Measurements from ENCODE around the gene CLDN16.
A peak's percentile ranks its signal among the peaks of the same experiment; 100 is the strongest.

Gene CLDN16

DNA sequence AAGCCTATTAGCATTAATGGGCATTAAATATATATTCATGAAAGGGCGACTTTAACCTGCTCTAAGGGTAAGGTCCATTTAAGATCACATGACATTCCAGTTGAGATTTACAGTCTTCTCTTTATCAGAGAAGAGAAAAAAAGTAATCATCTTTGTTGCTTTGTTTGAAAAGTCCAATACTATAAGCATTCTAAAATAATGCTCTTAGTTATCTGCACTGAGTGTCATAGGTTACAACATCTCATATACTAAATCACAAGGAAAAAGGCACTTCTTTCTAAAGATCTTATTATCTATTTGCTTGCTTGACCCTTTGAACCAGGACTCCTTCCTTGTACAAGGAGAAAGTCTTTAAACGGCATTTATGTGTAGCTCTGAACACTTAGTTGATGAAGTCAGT lies 60.3 kb downstream of the CLDN16 start:
- DNase-seq (ENCODE audit: low read depth, low spot score) = no peak
- no peak overlapping the region for H3K9ac ChIP-seq (ENCODE audit: insufficient read length, low read depth)
- H3K36me3 ChIP-seq (ENCODE audit: insufficient read depth, insufficient read length, low read length) = no peaks in the 10 kb centered on the region
- H3K27me3 ChIP-seq (ENCODE audit: insufficient read depth, insufficient read length) = no peaks in the 10 kb centered on the region
- no peak for TF ChIP-seq SUZ12 (IDR thresholded peaks at IDR 0.05; ENCODE audit: extremely low read depth, insufficient read depth, insufficient read length)
- TF ChIP-seq ZNF274 (IDR thresholded peaks at IDR 0.05; ENCODE audit: low read depth, low read length) = no peak
- TF ChIP-seq YY1 (IDR thresholded peaks at IDR 0.05; ENCODE audit: insufficient read depth, insufficient read length) = no peak
- no peak overlapping the region for H3K4me3 ChIP-seq (ENCODE audit: insufficient read length, low read depth)
- no peaks in the 10 kb centered on the region for H3K4me1 ChIP-seq (ENCODE audit: insufficient read depth, insufficient read length)
- H3K9me3 ChIP-seq (ENCODE audit: insufficient read depth, low read length) = no peaks in the 10 kb centered on the region

DNA sequence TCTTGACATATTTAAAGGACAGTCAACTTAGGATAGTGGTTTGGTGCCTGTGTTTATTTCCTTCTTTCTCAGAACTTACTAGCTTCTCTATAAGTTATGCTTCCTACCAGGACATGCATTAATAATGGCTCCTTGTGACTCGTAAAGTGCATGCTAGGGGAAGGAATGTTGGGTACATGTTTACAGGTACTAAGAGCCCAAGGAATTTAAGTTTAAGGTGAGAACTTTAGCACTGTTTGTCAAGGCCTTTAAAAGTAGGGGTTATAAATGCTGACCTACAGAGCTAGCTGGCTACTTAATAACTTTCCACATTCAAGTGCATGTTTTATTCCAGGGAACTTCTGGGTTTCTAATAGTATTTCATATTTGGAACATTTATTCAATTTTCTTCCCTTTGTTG lies 61.8 kb downstream of the CLDN16 start, which contains the start of gene TMEM207:
TSS of gene TMEM207 (minus strand) at position 101 of the 400 bp plus-strand sequence. CDS start at position 9, 92 bp downstream.
- no peak within 1 kb of the TSS for H3K4me3 ChIP-seq (ENCODE audit: insufficient read length, low read depth)
- no peaks in the 10 kb centered on the region for H3K4me1 ChIP-seq (ENCODE audit: insufficient read depth, insufficient read length)
- H3K9me3 ChIP-seq (ENCODE audit: insufficient read depth, low read length) = no peaks in the 10 kb centered on the region
- no peak for TF ChIP-seq ZNF274 (IDR thresholded peaks at IDR 0.05; ENCODE audit: low read depth, low read length)
- no peak for TF ChIP-seq SUZ12 (IDR thresholded peaks at IDR 0.05; ENCODE audit: extremely low read depth, insufficient read depth, insufficient read length)
- TF ChIP-seq YY1 (IDR thresholded peaks at IDR 0.05; ENCODE audit: insufficient read depth, insufficient read length) = no peak
- H3K27me3 ChIP-seq (ENCODE audit: insufficient read depth, insufficient read length) = no peaks in the 10 kb centered on the region
- no peak for DNase-seq (ENCODE audit: low read depth, low spot score)
- H3K9ac ChIP-seq (ENCODE audit: insufficient read length, low read depth) = no peak within 1 kb of the TSS
- no peaks in the 10 kb centered on the region for H3K36me3 ChIP-seq (ENCODE audit: insufficient read depth, insufficient read length, low read length)

DNA sequence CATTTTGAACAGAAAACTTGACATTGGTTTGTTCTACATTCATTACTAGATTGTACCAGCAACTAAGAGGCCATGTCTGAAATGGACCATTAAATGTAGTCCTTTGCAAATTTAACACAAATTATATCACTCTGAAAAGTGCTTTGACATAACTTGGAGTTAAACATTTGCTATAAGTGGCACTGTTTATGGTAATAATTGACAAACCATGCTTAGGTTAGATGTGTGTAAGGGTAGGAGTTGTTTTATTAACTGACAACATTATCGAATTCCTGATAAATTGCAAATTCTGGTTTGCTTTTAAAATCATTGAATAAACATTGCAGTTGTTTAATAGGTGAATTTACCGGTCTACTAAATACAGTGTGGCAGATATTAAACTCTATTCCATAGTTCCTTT lies 67.9 kb downstream of the CLDN16 start:
- Histone ChIP-seq H3K4me3 (ENCODE audit: insufficient read length, low read depth) (no peak overlapping the region), H3K36me3 (ENCODE audit: insufficient read depth, insufficient read length, low read length) (no peaks in the 10 kb centered on the region), H3K27me3 (ENCODE audit: insufficient read depth, insufficient read length) (no peaks in the 10 kb centered on the region), H3K9me3 (ENCODE audit: insufficient read depth, low read length) (no peaks in the 10 kb centered on the region), H3K4me1 (ENCODE audit: insufficient read depth, insufficient read length) (no peaks in the 10 kb centered on the region), H3K9ac (ENCODE audit: insufficient read length, low read depth) (no peak overlapping the region)
- DNase-seq (ENCODE audit: low read depth, low spot score) = no peak
- no peak for TF ChIP-seq YY1 (IDR thresholded peaks at IDR 0.05; ENCODE audit: insufficient read depth, insufficient read length)
- no peak for TF ChIP-seq SUZ12 (IDR thresholded peaks at IDR 0.05; ENCODE audit: extremely low read depth, insufficient read depth, insufficient read length)
- TF ChIP-seq ZNF274 (IDR thresholded peaks at IDR 0.05; ENCODE audit: low read depth, low read length) = no peak

DNA sequence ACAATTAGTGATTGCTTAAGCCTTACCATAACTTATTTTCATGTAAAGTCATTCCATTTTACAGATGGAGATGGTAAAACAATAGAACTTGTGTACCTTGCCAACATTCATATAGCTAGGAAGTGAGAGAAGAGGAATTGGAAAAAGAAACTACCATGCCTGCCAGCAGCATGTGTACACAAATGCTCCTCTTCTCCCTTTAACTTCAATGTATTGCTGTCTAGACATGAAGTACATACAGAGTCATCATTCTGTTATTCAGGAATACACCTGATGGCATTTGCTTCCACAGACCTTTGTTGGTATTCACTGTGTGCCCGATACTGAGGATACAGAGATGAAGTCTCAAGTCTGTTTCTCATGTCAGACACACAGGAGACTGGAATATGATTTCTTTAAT lies 68.8 kb downstream of the CLDN16 start:
- no peaks in the 10 kb centered on the region for H3K9me3 ChIP-seq (ENCODE audit: insufficient read depth, low read length)
- H3K4me1 ChIP-seq (ENCODE audit: insufficient read depth, insufficient read length) = no peaks in the 10 kb centered on the region
- DNase-seq (ENCODE audit: low read depth, low spot score) = no peak
- no peaks in the 10 kb centered on the region for H3K27me3 ChIP-seq (ENCODE audit: insufficient read depth, insufficient read length)
- no peak overlapping the region for H3K4me3 ChIP-seq (ENCODE audit: insufficient read length, low read depth)
- no peaks in the 10 kb centered on the region for H3K36me3 ChIP-seq (ENCODE audit: insufficient read depth, insufficient read length, low read length)
- TF ChIP-seq SUZ12 (IDR thresholded peaks at IDR 0.05; ENCODE audit: extremely low read depth, insufficient read depth, insufficient read length) = no peak
- TF ChIP-seq ZNF274 (IDR thresholded peaks at IDR 0.05; ENCODE audit: low read depth, low read length) = no peak
- no peak for TF ChIP-seq YY1 (IDR thresholded peaks at IDR 0.05; ENCODE audit: insufficient read depth, insufficient read length)
- H3K9ac ChIP-seq (ENCODE audit: insufficient read length, low read depth) = no peak overlapping the region

DNA sequence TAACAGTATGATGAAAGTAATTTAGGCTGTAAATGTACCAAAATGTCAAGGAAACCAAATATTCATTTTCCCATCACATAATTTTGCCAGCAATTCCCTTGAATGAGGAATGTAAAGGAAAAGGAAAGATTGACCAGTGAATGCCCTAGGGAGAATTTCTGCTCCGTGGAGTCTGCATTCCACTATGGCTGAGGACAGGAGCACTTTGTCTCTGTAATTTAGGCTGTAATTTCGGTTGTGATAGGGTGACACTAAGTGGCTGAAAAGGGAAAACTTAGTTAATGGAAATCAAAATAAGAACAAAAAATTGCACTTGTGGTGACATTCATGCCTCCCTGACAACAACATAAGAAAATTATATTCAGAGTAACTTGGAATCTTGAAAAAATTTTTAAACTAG lies 70.1 kb downstream of the CLDN16 start:
- Histone ChIP-seq H3K9me3 (ENCODE audit: insufficient read depth, low read length) (no peaks in the 10 kb centered on the region), H3K4me1 (ENCODE audit: insufficient read depth, insufficient read length) (no peaks in the 10 kb centered on the region), H3K36me3 (ENCODE audit: insufficient read depth, insufficient read length, low read length) (no peaks in the 10 kb centered on the region), H3K27me3 (ENCODE audit: insufficient read depth, insufficient read length) (no peaks in the 10 kb centered on the region), H3K9ac (ENCODE audit: insufficient read length, low read depth) (no peak overlapping the region), H3K4me3 (ENCODE audit: insufficient read length, low read depth) (no peak overlapping the region)
- peak; percentile 6 for DNase-seq (ENCODE audit: low read depth, low spot score)
- TF ChIP-seq YY1 (IDR thresholded peaks at IDR 0.05; ENCODE audit: insufficient read depth, insufficient read length) = no peak
- no peak for TF ChIP-seq ZNF274 (IDR thresholded peaks at IDR 0.05; ENCODE audit: low read depth, low read length)
- TF ChIP-seq SUZ12 (IDR thresholded peaks at IDR 0.05; ENCODE audit: extremely low read depth, insufficient read depth, insufficient read length) = no peak

Data from NT2/D1 (cell line).